Loucy (cell line): ENCODE results near the gene STRN3.

ENCODE experiments used
- EZH2phosphoT487 ChIP-seq: fragments of 200-600 bp; IDR thresholded peaks from 2 replicates; pipeline ENCODE4 v1.6.1; 2018; ENCODE audit warnings: antibody characterized with exemption, mild to moderate bottlenecking, moderate library complexity, borderline replicate concordance
- TF ChIP-seq, protein P1 (sequence below): fragments of 200-600 bp; sonication (generic); conservative IDR thresholded peaks from 2 replicates; pipeline ENCODE4 v1.5.1; 2014; ENCODE audit warnings: mild to moderate bottlenecking, antibody characterized with exemption, low read length

DNA sequence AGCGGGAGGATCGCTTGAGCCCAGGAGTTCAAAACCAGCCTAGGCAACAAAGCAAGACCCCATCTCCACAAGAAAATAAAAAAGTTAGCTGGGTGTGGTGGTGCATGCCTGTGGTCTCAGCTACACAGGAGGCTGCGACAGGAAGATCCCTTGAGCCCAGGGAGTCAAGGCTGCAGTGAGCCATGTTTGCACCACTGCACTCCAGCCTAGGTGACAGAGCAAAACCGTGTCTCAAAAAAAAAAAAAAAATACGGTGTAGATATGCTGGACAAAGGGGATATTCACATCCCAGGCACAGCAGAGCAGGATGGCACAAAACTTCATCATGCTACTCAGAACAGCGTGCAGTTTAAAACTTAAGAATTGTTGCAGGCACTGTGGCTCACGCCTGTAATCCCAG lies 24.8 kb upstream of the STRN3 start:
- TF ChIP-seq, protein P1, sequence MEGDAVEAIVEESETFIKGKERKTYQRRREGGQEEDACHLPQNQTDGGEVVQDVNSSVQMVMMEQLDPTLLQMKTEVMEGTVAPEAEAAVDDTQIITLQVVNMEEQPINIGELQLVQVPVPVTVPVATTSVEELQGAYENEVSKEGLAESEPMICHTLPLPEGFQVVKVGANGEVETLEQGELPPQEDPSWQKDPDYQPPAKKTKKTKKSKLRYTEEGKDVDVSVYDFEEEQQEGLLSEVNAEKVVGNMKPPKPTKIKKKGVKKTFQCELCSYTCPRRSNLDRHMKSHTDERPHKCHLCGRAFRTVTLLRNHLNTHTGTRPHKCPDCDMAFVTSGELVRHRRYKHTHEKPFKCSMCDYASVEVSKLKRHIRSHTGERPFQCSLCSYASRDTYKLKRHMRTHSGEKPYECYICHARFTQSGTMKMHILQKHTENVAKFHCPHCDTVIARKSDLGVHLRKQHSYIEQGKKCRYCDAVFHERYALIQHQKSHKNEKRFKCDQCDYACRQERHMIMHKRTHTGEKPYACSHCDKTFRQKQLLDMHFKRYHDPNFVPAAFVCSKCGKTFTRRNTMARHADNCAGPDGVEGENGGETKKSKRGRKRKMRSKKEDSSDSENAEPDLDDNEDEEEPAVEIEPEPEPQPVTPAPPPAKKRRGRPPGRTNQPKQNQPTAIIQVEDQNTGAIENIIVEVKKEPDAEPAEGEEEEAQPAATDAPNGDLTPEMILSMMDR: no peak
- no peak for TF ChIP-seq EZH2phosphoT487
